HT1080 (cell line): ENCODE measurements around the gene ARL13A. TPM values are rescaled to one million over a fixed set of nuclear protein-coding genes. Genes with fewer than 3 reads are reported as not detected.
A peak's percentile ranks its signal among the peaks of the same experiment; 100 is the strongest.
"Not testable (repeated sequence)": the region's sequence is repeated elsewhere in the genome, so short reads cannot be mapped to it uniquely, and the experiment has no call there.

Experiments
- DNase-seq: peaks from one replicate; pipeline ENCODE4 v3.0.0-alpha.2; 2015; ENCODE audit warnings: low read depth
- polyA plus RNA-seq, 2 experiments: library from polyadenylated mRNA; depleted of rRNA; stranded (reverse); fragments of >200 nt; gene quantifications; 2 replicates each; pipeline ENCODE4 v1.2.3, GENCODE V29; 2015
- total RNA-seq: library from RNA; depleted of rRNA; stranded (reverse); fragments of >200 nt; shearing (Covaris generic); gene quantifications from 2 replicates; pipeline ENCODE4 v1.2.3, GENCODE V29; 2014; rRNA removed

The ARL13A gene
- not detected in 2 replicates for total RNA-seq
- polyA plus RNA-seq (2015; cell fraction: cytosol; rRNA removed), result 0.10 and 0.27 TPM in 2 replicates
- polyA plus RNA-seq (2015; cell fraction: nucleus; rRNA removed), result 0.31 and 0.80 TPM in 2 replicates

DNA sequence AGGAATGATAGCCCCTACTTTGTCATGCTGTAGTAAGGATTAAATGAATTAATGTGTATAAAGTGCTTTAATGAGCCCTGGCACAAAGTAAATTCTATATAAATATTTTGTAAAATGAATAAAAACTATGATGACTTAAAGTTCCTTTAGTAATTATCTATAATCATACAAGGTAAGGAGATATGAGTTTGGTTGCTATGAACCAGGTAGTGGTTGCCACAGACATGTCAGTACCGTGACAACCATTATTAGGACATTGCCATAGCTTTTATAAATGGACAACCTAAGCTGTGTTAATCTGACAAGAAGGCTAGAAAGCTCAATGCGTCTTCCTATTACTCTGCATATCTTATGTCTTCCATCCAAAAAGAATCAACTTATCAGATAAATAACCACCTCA, at the start of gene ARL13A:
ARL13A (plus strand) TSS at position 301 of the 400 bp plus-strand sequence. CDS start 3,982 bp downstream, outside the sequence.
- DNase-seq, result no peak

DNA sequence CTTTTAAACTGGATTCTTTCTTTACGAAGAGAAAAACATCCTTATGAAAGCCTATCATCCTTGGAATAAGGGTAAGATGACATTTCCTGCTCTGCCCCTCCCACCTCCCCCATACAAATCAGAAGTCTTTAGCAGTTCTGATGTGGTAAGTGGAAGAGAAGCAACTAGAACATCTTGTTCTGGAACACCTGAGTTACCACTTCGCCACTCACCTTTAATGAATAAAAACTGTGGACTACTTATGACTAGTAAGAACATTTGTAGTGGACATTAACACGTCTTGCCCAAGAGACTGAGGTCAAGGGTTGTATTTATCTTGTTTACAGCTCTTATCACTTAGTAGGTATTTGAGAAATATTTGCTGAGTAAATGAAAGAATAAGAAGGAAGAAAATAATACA, 45.1 kb upstream of the ARL13A start:
- DNase-seq, result no peak

DNA sequence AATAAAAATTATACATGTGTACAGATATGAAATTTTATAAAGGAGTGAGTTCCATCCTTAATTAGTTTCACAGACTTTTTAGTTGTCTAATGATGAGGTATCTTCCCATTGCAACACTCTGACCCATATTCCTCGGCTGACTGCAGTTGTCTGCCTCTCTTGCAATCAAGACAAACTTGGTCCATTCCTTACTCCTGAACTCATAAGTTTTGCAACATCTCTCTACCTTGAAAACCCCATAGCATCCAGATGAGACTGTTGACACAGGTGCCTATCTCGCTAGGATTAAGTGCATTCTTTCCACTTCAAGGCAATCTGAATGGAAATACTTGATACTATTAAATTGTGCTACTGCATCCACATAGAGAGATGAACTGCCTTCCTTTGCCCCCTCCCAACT, 43.1 kb upstream of the ARL13A start:
- no peak for DNase-seq

DNA sequence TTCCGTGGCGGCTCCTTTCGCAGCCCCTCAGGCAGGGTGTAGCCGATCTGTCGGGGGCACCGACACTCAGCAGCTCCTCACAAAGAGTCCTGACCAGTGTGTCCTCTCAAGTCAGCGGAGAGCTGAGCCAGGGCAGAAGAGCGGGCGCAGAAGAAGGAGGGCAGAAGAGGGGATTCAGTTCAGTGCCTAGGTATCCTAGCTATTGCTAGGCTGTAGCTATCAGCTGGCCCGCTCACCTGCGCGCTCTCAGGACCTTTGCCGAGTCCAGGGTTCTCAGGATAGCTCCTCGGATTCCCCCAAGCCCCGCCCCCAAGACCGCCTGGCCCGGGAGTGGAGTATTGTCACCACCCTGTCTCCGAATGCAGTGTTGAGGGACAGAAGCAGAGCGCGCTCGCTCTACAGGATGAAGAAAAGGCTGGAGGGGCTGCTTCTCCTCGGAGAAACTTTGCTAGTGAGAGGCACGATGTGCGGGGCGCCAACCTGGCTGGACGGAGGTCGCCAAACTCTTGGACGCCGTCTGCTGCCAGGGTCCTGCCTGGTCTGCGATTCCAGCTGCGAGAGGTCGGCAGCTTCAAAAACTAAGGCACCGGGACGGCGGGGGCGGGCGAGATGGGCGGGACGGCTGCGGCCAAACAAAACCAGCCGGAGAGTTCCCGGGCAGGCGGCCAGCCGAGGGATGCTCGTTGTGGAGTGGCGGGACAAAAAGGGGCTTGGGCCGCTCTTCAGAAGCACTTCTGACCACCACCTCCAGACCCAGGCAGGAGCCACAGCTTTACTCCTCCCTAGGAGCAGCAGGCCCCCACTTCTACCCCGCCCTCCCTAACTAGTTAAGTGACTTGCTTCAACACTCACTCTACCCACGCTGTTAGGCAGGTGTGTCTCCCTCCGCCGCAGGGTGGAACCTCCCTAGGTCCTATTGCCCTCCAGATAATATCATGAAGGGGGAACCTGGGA, 40.6 kb upstream of the ARL13A start, which contains the start of gene XKRX:
XKRX (minus strand) TSS at position 258 of the 954 bp plus-strand sequence. CDS start 613 bp downstream, outside the sequence.
- no peak for DNase-seq

DNA sequence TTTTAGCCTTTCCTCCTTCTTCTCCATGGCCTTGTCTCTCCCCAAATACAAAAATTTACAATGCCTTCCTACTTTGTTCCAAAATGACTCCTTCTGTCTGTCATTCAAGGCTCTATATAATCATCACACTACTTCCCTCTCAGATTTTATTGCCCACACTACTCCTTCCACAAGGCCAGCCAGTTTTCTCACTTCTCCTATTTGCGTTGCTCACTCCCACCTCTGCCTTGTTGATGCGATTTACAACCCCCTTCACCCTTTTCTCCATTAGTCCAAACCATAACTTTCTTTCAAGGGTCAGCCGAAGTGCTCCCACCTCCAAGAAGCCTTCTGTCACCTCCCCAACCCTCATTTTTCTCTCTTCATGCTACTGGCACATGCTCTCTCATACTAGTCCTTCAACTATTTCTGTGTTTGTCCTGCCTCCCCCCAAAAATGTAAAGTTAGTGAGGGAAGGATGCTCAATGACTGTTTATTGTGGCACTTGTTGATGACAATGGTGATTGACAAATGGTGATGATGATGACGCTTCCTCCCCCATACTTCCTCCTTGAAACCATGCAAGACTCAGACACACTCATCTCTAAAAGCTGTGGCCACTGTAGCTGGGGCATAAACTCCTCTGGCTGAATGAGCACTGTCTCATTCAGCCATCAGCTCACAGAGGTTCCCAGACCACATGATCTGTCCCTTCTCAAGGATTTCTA, 38.1 kb upstream of the ARL13A start:
- no peak for DNase-seq

DNA sequence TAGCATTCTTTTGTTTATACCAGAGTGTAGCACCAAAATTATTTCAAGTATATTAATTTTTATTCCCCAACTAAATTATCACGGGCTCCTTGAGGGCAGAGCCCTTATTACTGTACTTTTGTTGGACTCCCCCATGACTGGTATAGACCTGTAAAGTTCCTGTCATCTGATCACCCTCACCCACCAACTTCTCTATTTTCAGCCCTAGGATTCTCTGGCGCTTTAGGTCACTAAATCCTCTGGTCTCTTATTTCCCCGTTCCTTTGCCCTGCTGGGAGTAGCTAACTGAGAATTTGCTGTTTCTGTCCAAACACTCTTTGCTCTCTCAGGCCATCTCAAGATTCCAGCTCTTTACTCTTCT, 37.6 kb upstream of the ARL13A start:
- DNase-seq, result no peak

DNA sequence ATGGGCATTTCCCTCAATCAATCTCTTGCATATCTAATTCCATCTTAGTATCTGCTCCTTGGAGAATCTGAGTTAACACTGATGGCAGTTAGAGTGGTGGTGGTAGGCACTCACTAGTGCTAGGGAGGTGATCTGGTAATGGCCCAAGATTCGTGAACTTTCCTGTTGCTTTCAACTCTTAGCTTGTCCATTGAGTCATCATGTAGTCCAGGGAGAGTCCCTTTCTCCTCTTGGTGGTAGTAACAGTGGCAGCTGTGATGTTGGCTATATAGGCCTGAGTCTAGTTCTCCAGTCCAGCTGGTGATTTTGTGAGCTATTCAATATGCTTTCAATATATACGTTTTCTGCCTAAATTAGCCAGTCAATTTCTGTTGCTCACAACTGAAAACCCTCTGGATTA, 33.7 kb upstream of the ARL13A start:
- no peak for DNase-seq

DNA sequence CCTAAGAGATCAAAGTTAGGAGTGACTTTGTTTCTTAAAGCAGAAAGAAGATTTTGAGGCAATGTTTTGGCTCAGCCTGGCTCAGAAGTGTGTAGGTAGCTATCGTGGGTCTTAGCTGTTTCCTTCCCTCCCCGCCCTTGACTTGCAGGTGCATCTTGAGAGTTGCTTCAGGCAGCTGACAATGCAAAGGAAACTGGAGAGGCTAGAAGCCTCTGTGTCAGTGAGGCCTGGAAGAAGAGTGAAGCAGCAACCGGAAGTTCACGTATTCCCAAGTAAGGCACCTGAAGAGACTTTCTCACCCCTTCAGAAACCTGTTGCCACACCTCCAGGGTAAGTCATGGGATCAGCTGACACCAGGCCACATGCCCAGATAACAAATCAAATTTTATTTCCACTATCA, 30.2 kb upstream of the ARL13A start:
- no peak for DNase-seq

DNA sequence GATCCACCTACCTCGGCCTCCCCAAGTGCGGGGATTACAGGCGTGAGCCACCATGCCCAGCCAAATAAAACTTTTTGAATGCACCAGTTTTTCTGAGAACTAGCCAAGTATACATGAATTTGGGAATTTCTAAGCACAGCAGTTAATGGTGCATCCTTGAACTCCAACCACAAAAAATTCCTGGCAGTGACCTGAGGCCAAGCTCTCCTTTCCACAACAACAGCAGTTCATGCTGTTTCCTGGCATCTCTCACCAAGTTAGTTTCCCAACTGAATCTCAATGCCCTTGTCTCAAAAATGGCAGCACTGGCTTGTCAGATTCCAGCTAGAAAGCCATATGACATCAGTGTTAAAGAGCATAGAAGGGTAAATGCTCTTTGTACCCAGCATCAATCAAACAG, 24.9 kb upstream of the ARL13A start:
- no peak for DNase-seq

DNA sequence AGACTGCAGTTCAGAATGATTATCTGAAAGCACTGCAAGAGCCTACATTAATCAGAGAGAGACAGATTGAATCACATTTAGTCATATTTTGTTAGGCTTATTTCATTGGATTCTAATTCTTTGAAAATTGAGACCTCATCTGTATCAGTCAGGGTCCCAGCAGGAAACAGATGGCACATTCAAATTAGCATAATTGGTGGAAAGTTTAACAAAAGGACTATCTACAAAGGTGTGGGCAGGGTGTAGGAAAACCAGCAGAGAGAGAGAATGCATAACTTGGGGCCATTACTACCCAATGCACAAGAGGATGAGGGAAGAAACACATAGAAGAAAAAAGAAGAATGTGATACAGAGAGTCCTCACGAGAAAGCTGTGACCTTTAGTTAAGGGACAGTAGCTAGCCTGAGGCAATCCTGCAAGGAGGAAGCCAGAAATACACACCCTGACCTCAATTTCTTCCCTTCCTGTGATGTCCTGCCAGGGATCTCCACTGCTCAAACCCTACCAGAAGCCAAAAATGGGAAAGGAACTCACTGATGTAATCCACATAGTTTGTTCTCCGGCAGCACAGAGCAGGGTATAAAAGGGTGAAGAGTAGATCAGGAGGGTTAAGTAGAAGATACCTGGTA, 23.1 kb upstream of the ARL13A start:
- DNase-seq, result peak; percentile 6

DNA sequence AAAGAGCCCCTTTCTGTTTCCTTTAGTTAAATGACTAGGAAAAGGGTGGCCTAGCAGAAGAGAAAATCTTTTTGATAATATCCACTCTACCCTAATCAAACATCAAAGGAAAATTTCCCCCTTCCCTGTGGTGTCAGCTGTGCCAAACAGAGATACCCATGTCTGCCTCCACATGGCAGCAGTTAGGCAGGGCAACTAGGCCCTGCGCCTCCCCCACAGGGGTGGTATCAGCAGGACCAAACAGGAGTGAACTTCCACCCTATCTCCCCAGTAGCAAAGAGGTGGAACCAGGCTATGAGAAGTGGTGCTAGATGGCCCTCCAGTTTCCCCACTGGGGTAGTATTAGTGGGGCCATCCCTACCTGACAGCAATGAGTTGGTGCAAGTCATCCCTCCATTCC, 21.0 kb upstream of the ARL13A start:
- no peak for DNase-seq

DNA sequence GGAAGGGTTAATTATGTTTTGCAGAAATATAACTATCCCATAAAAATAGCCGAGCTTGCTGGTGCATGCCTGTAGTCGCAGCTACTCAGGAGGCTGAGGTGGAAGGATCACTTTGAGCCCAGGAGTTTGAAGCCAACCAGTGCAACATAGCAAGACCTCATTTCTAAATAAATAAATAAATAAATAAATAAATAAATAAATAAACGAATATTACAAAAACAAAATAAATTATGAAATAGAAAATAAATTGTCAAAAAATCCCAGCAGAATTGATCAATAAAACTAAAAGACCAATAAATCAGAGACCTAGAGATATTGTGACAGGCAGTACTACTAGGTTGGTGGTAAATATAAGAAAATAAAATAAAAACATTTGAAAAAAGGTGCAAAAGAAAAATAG, 6.7 kb upstream of the ARL13A start:
- DNase-seq, result no peak

DNA sequence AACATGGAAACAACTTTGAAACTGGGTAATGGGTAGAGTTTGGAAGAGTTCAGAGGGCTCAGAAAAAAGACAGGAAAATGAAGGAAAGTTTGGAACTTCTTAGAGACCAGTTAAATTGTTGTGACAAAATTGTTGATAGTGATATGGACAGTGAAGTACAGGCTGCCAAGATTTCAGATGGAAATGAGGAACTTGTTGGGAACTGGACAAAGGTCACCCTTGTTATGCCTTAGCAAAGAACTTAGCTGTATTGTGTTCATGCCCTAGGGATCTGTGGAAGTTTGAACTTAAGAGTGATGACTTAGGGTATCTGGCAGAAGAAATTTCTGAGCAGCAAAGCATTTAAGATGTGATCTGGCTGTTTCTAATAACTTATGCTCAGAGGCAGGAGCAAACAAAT, 5.1 kb upstream of the ARL13A start:
- no peak for DNase-seq

DNA sequence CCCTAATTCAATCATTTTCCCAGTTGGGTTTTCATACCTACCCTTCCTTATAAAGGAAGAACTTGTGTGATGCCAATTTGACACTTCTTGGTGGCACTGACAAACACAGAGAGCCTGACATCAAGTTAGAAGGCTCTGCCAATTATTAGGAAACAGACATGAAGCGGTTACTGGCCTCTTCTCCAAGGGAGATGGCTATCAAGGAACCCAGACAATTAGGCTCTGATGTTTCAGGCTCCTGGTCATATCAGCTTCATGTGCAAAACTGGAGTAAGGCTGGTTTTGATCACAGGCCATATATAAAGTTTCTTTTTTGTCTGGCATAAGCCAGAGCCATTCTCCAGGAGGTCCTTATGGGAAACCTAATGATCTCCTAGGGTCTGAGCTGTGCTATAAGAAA, 428 bp downstream of the ARL13A start:
- DNase-seq, result no peak

DNA sequence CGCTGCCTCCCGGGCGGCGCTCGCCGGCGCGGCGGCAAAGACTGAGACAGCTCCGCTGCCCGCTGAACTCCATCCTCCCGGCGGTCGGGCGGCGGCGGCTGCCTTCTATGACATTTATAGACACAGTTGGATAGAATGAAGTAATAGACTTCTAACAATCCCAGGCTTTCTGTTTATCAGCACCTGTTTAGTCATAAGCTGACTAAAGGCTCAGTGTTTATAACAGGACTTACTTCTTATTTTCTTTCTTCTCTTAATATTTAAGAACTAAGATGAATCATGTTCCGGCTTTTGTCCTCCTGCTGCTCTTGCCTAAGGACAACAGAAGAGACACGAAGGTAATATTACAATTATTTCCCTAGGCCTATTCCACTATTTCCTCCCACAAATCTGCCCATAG, 3.9 kb downstream of the ARL13A start:
- DNase-seq, result peak; percentile 74

DNA sequence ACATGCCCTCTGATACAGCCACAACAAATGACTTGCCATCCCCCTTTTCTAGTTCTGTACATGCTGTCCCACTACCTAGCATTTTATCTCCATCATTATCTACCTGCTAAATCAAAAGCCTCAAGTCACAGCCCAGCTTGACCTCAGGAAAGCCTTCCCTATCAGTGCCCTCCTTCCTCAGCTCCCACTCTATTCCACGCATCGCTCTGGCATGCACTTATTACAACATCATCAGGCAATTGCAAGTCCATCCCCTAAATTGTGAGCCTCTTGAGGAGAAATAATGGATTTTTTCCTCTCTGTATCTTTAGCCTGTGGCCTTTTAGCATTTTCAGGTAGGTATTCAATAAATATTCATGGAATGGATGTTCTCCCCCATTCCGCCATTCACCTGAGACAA, 5.7 kb downstream of the ARL13A start:
- no peak for DNase-seq

DNA sequence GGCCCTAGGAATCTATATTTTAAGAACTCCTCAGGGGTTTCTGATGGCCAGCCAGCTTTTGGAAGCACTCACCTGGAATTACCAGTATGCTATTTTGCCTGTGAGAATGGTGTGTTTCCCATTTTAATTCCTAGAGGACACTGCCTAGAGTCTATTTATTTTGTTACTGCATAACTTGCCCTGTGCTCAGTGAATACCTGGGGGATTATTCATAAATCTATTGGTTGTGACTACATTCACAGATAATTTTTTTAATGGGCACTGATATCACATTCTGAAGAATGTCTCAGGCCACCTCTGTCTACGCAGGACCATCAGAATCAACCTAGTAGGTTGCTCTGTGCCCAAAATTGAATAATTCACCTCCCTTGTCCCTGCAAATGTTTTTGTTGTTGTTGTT, 6.7 kb downstream of the ARL13A start:
- no peak for DNase-seq

DNA sequence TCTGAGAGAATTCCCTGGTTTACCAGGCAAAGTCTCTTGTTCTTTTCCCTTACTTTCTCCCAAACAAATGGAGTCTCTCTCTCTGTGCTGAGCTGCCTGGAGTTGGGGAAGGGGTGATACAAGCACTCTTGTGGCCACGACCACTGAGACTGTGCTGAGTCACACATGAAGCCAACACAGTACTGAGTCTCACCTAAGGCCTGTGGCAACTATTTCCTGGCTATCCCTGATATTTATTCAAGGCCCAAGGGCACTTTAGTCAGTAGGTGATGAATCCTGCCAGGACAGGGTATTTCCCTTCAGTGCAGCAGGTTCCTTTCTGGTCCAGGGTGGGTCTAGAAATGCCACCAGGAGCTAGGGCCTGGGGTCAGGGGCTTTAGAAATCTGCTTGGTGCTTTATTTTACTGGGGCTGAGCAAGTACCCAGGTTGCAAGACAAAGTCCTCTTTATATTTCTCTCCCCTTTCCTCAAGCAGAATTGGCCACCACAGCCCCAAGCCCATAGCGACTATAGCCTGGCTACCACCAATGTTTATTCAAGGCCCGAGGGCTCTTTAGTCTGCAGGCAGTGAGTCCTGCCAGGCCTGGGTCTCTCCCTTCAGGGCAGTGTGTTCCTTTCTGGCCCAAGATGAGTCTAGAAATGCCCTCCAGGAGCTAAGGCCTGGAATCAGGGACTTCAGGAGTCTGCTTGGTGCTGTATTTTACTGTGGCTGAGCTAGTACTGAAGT, 10.5 kb downstream of the ARL13A start:
- peak; percentile 47 for DNase-seq

DNA sequence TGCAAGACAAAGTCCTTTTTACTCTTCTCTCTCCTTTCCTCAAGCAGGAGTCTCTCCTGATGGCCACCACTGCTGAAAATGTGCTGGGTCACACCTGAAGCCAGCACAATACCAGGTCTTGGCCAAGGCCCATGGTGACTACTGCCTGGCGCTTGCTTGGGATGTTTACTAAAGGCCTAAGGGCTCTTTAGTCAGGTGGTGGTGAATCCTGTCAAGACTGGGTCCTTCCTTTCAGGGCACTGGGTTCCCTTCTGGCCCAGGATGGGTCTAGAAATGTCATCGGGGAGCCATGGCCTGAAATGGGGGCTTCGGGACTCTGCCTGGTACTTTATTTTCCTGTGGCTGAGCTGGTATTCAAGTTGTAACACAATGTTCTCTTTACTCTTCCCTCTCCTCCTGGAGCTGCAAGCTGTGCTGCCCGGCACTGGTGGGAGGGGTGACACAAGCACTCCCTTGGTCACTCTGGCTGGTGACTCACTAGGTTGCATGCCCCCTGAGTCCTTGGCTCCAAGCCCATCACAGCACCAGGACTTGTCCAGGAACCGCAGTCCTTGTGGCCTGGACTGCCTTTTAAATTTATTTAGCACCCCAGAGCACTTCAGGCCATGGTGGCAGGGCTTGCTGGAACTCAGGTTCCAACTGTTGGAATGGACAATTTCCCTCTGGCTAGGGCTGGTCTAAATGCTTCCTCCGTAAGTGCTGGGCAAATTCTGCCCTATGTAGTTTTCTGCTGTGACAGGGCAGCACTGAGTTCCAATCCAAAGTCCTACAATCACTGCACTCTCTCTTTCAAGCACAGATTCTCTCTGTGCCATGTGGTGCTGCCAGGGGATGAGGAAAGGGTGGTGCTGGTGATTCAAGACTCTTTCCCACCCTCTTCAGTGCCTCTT, 11.3 kb downstream of the ARL13A start:
- peak; percentile 73 for DNase-seq

DNA sequence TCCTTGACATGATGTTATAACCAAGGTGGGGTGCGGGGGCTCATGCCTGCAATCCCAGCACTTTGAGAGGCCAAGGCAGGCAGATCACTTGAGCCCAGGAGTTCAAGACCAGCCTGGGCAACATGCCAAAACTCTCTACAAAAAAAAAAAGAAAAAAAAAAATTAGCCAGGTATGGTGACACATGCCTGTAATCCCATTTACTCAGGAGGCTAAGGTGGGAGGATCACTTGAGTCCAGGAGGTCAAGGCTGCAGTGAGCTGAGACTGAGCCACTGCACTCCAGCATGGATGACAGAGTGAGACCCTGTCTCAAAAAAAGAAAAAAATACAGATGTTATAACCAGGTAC, 12.0 kb downstream of the ARL13A start:
- not testable (repeated sequence) for DNase-seq
